SK-N-SH treated with all-trans-retinoic acid at 6 μM for 48 hours (cell line): ENCODE measurements around the gene GRAP.

Experiments
- ATAC-seq: fragments of 200-7000 bp; cut with Tn5 transposase; 3 replicates; pipeline ENCODE4 v1.9.1; 2020; ENCODE audit warnings: mild to moderate bottlenecking, moderate library complexity
- ARNTL ChIP-seq: fragments of 450-650 bp; formaldehyde crosslinking; IDR thresholded peaks from 2 replicates; pipeline ENCODE4 v1.5.0; 2020; ENCODE audit warnings: low read depth, mild to moderate bottlenecking, moderate library complexity, borderline replicate concordance
- BACH2 ChIP-seq: fragments of 250-450 bp; sonication (Bioruptor Pico); IDR thresholded peaks from 2 replicates; pipeline ENCODE4 v1.9.0; 2021; ENCODE audit warnings: mild to moderate bottlenecking, borderline replicate concordance
- CREB5 ChIP-seq: fragments of 250-450 bp; sonication (Bioruptor Pico); IDR thresholded peaks from 2 replicates; pipeline ENCODE4 v1.5.1; 2020; ENCODE audit warnings: low read depth, mild to moderate bottlenecking, moderate library complexity
- CSDC2 ChIP-seq: fragments of 250-450 bp; sonication (Bioruptor Pico); IDR thresholded peaks from 2 replicates; pipeline ENCODE4 v1.5.0; 2020; ENCODE audit warnings: mild to moderate bottlenecking, moderate library complexity
- CSRNP3 ChIP-seq: fragments of 250-450 bp; sonication (Bioruptor Pico); IDR thresholded peaks from 2 replicates; pipeline ENCODE4 v1.5.1; 2021; ENCODE audit warnings: mild to moderate bottlenecking, moderate library complexity
- GLIS3 ChIP-seq: fragments of 250-450 bp; sonication (Bioruptor Pico); IDR thresholded peaks from 2 replicates; pipeline ENCODE4 v1.5.0; 2020; ENCODE audit warnings: mild to moderate bottlenecking, moderate library complexity
- ISL1 ChIP-seq: fragments of 250-450 bp; sonication (Bioruptor Pico); IDR thresholded peaks from 2 replicates; pipeline ENCODE4 v2.1.2; 2022; ENCODE audit warnings: mild to moderate bottlenecking, moderate library complexity
- OSR1 ChIP-seq: fragments of 250-450 bp; sonication (Bioruptor Pico); IDR thresholded peaks from 2 replicates; pipeline ENCODE4 v1.8.0; 2022; ENCODE audit warnings: moderate library complexity, mild to moderate bottlenecking, inconsistent platforms
- PATZ1 ChIP-seq: fragments of 250-450 bp; sonication (Bioruptor Pico); IDR thresholded peaks from 2 replicates; pipeline ENCODE4 v1.8.0; 2020; ENCODE audit warnings: mild to moderate bottlenecking, moderate library complexity, borderline replicate concordance
- PPARA ChIP-seq: fragments of 250-450 bp; sonication (Bioruptor Pico); IDR thresholded peaks from 2 replicates; pipeline ENCODE4 v1.5.0; 2020; ENCODE audit warnings: mild to moderate bottlenecking, borderline replicate concordance
- RARB ChIP-seq: fragments of 250-450 bp; sonication (Bioruptor Pico); IDR thresholded peaks from 2 replicates; pipeline ENCODE4 v1.8.0; 2021; ENCODE audit warnings: mild to moderate bottlenecking, moderate library complexity
- TCF4 ChIP-seq: fragments of 250-450 bp; sonication (Bioruptor Pico); IDR thresholded peaks from 2 replicates; pipeline ENCODE4 v1.8.0; 2021; ENCODE audit warnings: mild to moderate bottlenecking, moderate library complexity, borderline replicate concordance
- TOX ChIP-seq: fragments of 250-450 bp; sonication (Bioruptor Pico); IDR thresholded peaks from 2 replicates; pipeline ENCODE4 v1.8.0; 2021; ENCODE audit warnings: mild to moderate bottlenecking, moderate library complexity, borderline replicate concordance
- ZC3H10 ChIP-seq: fragments of 250-450 bp; sonication (Bioruptor Pico); IDR thresholded peaks from 2 replicates; pipeline ENCODE4 v1.5.1; 2021; ENCODE audit warnings: mild to moderate bottlenecking, moderate library complexity
- ZNF565 ChIP-seq: fragments of 450-650 bp; formaldehyde crosslinking; conservative IDR thresholded peaks from 2 replicates; pipeline ENCODE4 v1.5.0; 2020; ENCODE audit warnings: low read depth, mild to moderate bottlenecking, moderate library complexity
- ZNF70 ChIP-seq: fragments of 450-650 bp; formaldehyde crosslinking; IDR thresholded peaks from 2 replicates; pipeline ENCODE4 v1.5.0; 2020; ENCODE audit warnings: mild to moderate bottlenecking, moderate library complexity
- ZNF8 ChIP-seq: fragments of 450-650 bp; formaldehyde crosslinking; IDR thresholded peaks from 2 replicates; pipeline ENCODE4 v1.5.0; 2020; ENCODE audit warnings: mild to moderate bottlenecking, moderate library complexity

The GRAP gene

GRCh38 chr17:18987862-18988545 lies 58.8 kb downstream of the GRAP start:
- no peak for ATAC-seq
- no peak for TF ChIP-seq ARNTL (CRISPR knock-in tag)
- no peak for TF ChIP-seq ZNF70
- no peak for TF ChIP-seq PATZ1 (CRISPR knock-in tag)
- no peak for TF ChIP-seq ISL1 (CRISPR knock-in tag)
- no peak for TF ChIP-seq TCF4 (CRISPR knock-in tag)
- no peak for TF ChIP-seq TOX (CRISPR knock-in tag)
- no peak for TF ChIP-seq ZNF8
- no peak for TF ChIP-seq CSDC2 (CRISPR knock-in tag)
- TF ChIP-seq BACH2 (CRISPR knock-in tag) = no peak
- TF ChIP-seq CSRNP3 (CRISPR knock-in tag) = no peak
- TF ChIP-seq, all 23 proteins: peak for 0

- no peak for ATAC-seq
- TF ChIP-seq CREB5 (CRISPR knock-in tag) (no peak), CSRNP3 (CRISPR knock-in tag) (no peak), PATZ1 (CRISPR knock-in tag) (no peak), OSR1 (CRISPR knock-in tag) (no peak), CSDC2 (CRISPR knock-in tag) (no peak), ZC3H10 (CRISPR knock-in tag) (no peak), ZNF8 (no peak), ZNF565 (CRISPR knock-in tag) (no peak), BACH2 (CRISPR knock-in tag) (no peak), RARB (no peak)
Measured at GRCh38 chr17:18987230-18987610, 59.5 kb downstream of the GRAP start.

GRCh38 chr17:18986541-18987229 lies 60.1 kb downstream of the GRAP start:
- no peak for ATAC-seq
- TF ChIP-seq TCF4 (CRISPR knock-in tag) (no peak), PPARA (CRISPR knock-in tag) (no peak), ISL1 (CRISPR knock-in tag) (no peak), CSRNP3 (CRISPR knock-in tag) (no peak), ARNTL (CRISPR knock-in tag) (no peak), ZC3H10 (CRISPR knock-in tag) (no peak), RARB (no peak), BACH2 (CRISPR knock-in tag) (no peak), ZNF8 (no peak), GLIS3 (CRISPR knock-in tag) (no peak)
